GM12878 (cell line): Measurements from ENCODE around the gene GPR4. TPM values are rescaled to one million over a fixed set of nuclear protein-coding genes. Genes with fewer than 3 reads are reported as not detected.

Experiments
- ATAC-seq: fragments of 200-7000 bp; cut with Tn5 transposase; 3 replicates; pipeline ENCODE4 v1.9.1; 2020; ENCODE audit warnings: mild to moderate bottlenecking, moderate library complexity
- BruUV-seq: library from RNA; stranded (reverse); fragments of 400-500 nt; replicated peaks from 2 replicates; lab custom pipeline; 2021; lab: Mats Ljungman, UMichigan
- CTCF ChIA-PET: fragments of 300-600 bp; sonication (Branson Sonifier 250); formaldehyde crosslinking; extraction: SDS; loops from one replicate; lab custom pipeline; 2021; ENCODE audit warnings: inconsistent platforms; lab: Yijun Ruan, JAX
- POLR2A ChIA-PET: fragments of 350-600 bp; formaldehyde crosslinking; extraction: SDS; loops from one replicate; lab custom pipeline; 2021; ENCODE audit warnings: inconsistent platforms; lab: Charles Lee
- RAD21 ChIA-PET: fragments of 300-600 bp; sonication (Branson Sonifier 250); formaldehyde crosslinking; loops from one replicate; lab custom pipeline; 2023; ENCODE audit warnings: antibody characterized with exemption; ENCODE audit not compliant: unreplicated experiment; lab: Charles Lee
- SMC1A ChIA-PET: fragments of 300-600 bp; sonication (Branson Sonifier 250); formaldehyde crosslinking; loops from one replicate; lab custom pipeline; 2023; ENCODE audit not compliant: unreplicated experiment, uncharacterized antibody; lab: Charles Lee
- DNase-seq: peaks from one replicate; pipeline ENCODE4 v3.0.0-alpha.2; 2011; ENCODE audit warnings: low read depth, low spot score
- FAIRE-seq: peaks from 3 replicates; lab custom pipeline; 2011; peaks lifted over from hg19 to GRCh38; lab: Jason Lieb, UNC
- H2AFZ ChIP-seq: 2 replicates; pipeline ENCODE4 v1.6.0; 2011; ENCODE audit warnings: low read depth, low read length, control low read depth; ENCODE audit not compliant: control insufficient read depth
- H3K27ac ChIP-seq: 2 replicates; pipeline ENCODE4 v1.5.1; 2011; ENCODE audit warnings: control low read depth; ENCODE audit not compliant: control insufficient read depth, insufficient read depth
- H3K27me3 ChIP-seq, 2 experiments: replicated peaks in 1 of 2; 2 replicates each; pipeline versions ENCODE4 v1.6.0 to v1.6.1; 2011; ENCODE audit warnings: low read length in 1 of 2; ENCODE audit not compliant: control insufficient read depth in 2 of 2, insufficient read depth in 2 of 2
- H3K36me3 ChIP-seq, 2 experiments: 2 replicates each; pipeline ENCODE4 v1.5.1; 2011; ENCODE audit warnings: low read length in 1 of 2; ENCODE audit not compliant: control insufficient read depth in 2 of 2, insufficient read depth in 2 of 2
- H3K4me1 ChIP-seq: 2 replicates; pipeline ENCODE4 v1.6.1; 2011; ENCODE audit warnings: mild to moderate bottlenecking, low read length, moderate library complexity, mixed read lengths; ENCODE audit not compliant: control insufficient read depth, insufficient read depth
- H3K4me2 ChIP-seq: 2 replicates; pipeline ENCODE4 v1.6.0; 2011; ENCODE audit warnings: control low read depth; ENCODE audit not compliant: control insufficient read depth, insufficient read depth
- H3K4me3 ChIP-seq: fragments of 200-600 bp; sonication (generic); 2 replicates; pipeline ENCODE4 v1.5.1; 2016
- H3K79me2 ChIP-seq: 2 replicates; pipeline ENCODE4 v1.6.0; 2011; ENCODE audit warnings: low read length; ENCODE audit not compliant: control insufficient read depth, insufficient read depth
- H3K9ac ChIP-seq: 2 replicates; pipeline ENCODE4 v1.8.0; 2011; ENCODE audit warnings: low read length, control low read depth, mixed read lengths; ENCODE audit not compliant: control insufficient read depth, insufficient read depth
- H3K9me3 ChIP-seq: replicated peaks from 3 replicates; pipeline ENCODE4 v1.5.1; 2011; ENCODE audit warnings: mild to moderate bottlenecking, low read length; ENCODE audit not compliant: control insufficient read depth, insufficient read depth
- H4K20me1 ChIP-seq: 2 replicates; pipeline ENCODE4 v1.6.0; 2011; ENCODE audit not compliant: control insufficient read depth, insufficient read depth
- CHD4 ChIP-seq: fragments of 200-600 bp; sonication (generic); IDR thresholded peaks from 2 replicates; pipeline ENCODE4 v1.6.1; 2016; ENCODE audit warnings: mild to moderate bottlenecking
- EGR1 ChIP-seq, 2 experiments: IDR thresholded peaks; 1 replicate in 1 of 2; 2 replicates in 1 of 2; pipeline ENCODE4 v1.6.1; 2011 to 2012; ENCODE audit warnings: low read depth in 2 of 2, low read length in 2 of 2, borderline replicate concordance in 1 of 2, mild to moderate bottlenecking in 1 of 2, moderate library complexity in 1 of 2
- HSF1 ChIP-seq: fragments of 150-350 bp; IDR thresholded peaks from 2 replicates; pipeline ENCODE4 v1.6.1; 2014; ENCODE audit warnings: mild to moderate bottlenecking, low read depth, low read length
- NR2C2 ChIP-seq: IDR thresholded peaks from 2 replicates; pipeline ENCODE4 v1.6.1; 2011; ENCODE audit warnings: borderline replicate concordance, low read depth; ENCODE audit not compliant: control insufficient read depth, insufficient read length
- POU2F2 ChIP-seq: IDR thresholded peaks from 3 replicates; pipeline ENCODE4 v1.6.1; 2011; ENCODE audit warnings: low read depth, mild to moderate bottlenecking, low read length, borderline replicate concordance
- REST ChIP-seq: IDR thresholded peaks from 2 replicates; pipeline ENCODE4 v1.6.1; 2012; ENCODE audit warnings: mild to moderate bottlenecking, low read depth, low read length
- SKIL ChIP-seq: fragments of 450-650 bp; IDR thresholded peaks from 2 replicates; pipeline ENCODE4 v1.6.1; 2017; ENCODE audit warnings: mild to moderate bottlenecking, low read depth, inconsistent platforms; ENCODE audit not compliant: poor library complexity, severe bottlenecking
- SP1 ChIP-seq: IDR thresholded peaks from one replicate; pipeline ENCODE4 v1.6.1; 2011; ENCODE audit warnings: low read depth, low read length
- WGBS: methylation state at CpG from one replicate; pipeline ENCODE4 v1.1.6; 2016; ENCODE audit warnings: low lambda C conversion rate; ENCODE audit not compliant: insufficient replicate concordance, insufficient coverage; ENCODE audit errors: missing lambda C conversion rate; 5-methylcytosine and 5-hydroxymethylcytosine counted together
- in situ Hi-C: fragments of 300-500 bp; cut with MboI; formaldehyde crosslinking; loops from 9 replicates; pipeline ENCODE4 v1.14.3; 2018; ENCODE audit warnings: mixed read lengths
- intact Hi-C: fragments of 100-400 bp; cut with micrococcal nuclease; formaldehyde crosslinking; loops from one replicate; pipeline ENCODE4 v1.14.2; 2022; ENCODE audit not compliant: unreplicated experiment
- polyA plus RNA-seq, 11 experiments: library from polyadenylated mRNA; depleted of rRNA in 4 of 11; unstranded in 6 of 11; stranded (reverse) in 5 of 11; fragments of >200 nt; fragmentation: Nextera tagmentation in 4 of 11; fragmentation: Illumina TruSeq in 1 of 11; extraction: Ambion mirVana in 4 of 11; extraction: Trizol in 1 of 11; gene quantifications; 1 replicate in 1 of 11; 2 replicates in 10 of 11; pipeline versions ENCODE4 v1.2.1 to v1.2.3, GENCODE V29; 2011 to 2016; ENCODE audit warnings: inconsistent platforms in 2 of 11, missing spikeins in 2 of 11, low read depth in 1 of 11
- total RNA-seq, 4 experiments: library from RNA; depleted of rRNA in 3 of 4; stranded (reverse); fragments of >200 nt in 3 of 4; fragmentation: Illumina TruSeq in 1 of 4; extraction: Trizol in 1 of 4; gene quantifications; 2 replicates each; pipeline versions ENCODE4 v1.2.1 to v1.2.3, GENCODE V29; 2013 to 2021

The GPR4 gene
- total and polyA plus RNA-seq, 10 of the 15 experiments (the other 5 are each of a cell fraction or from before 2014, with no cell fraction given): not detected

- no peak overlapping the region for H3K9ac ChIP-seq
- POLR2A ChIA-PET: no interaction called here
- H2AFZ ChIP-seq: no peak overlapping the region
- CTCF ChIA-PET: no interaction called here
- 51% methylated on average over 4 of the region's 4 CpGs for WGBS
- no peaks in the 10 kb centered on the region; the same call in 2 of the 3 replicates for H3K9me3 ChIP-seq
- H3K4me3 ChIP-seq: no peak overlapping the region
- H4K20me1 ChIP-seq: no peaks in the 10 kb centered on the region
- intact Hi-C loops: no loop called here
- H3K4me2 ChIP-seq: no peak overlapping the region
- ATAC-seq (no peak), DNase-seq (no peak), FAIRE-seq (no peak)
- H3K4me1 ChIP-seq: peaks cover 6% of the 10 kb centered on the region; the same call in 1 of the 2 replicates
- no peaks in the 10 kb centered on the region for H3K79me2 ChIP-seq
- H3K27me3 ChIP-seq: no peaks in the 10 kb centered on the region
- in situ Hi-C loops: no loop called here
- no peak overlapping the region for H3K27ac ChIP-seq
- no peaks in the 10 kb centered on the region for H3K36me3 ChIP-seq
- BruUV-seq: no TSS peak
- no peak for TF ChIP-seq POU2F2
- no peak for TF ChIP-seq NR2C2
- no peak for TF ChIP-seq SKIL
- TF ChIP-seq CHD4: no peak
- TF ChIP-seq REST: no peak
- TF ChIP-seq EGR1 (IDR thresholded peaks at IDR 0.05; ENCODE audit: borderline replicate concordance in 1 of 2, low read depth in 2 of 2, low read length in 2 of 2): no peak
- TF ChIP-seq HSF1: no peak
- no peak for TF ChIP-seq SP1
- SMC1A ChIA-PET: no interaction called here
- RAD21 ChIA-PET: no interaction called here
These were observed 12.2 kb downstream of the GPR4 start for GRCh38 chr19:45589768-45590167.
